A172 (cell line): ENCODE measurements around the gene SLF2. TPM values are rescaled to one million over a fixed set of nuclear protein-coding genes. Genes with fewer than 3 reads are reported as not detected.
"Not testable (repeated sequence)": the region's sequence is repeated elsewhere in the genome, so short reads cannot be mapped to it uniquely, and the experiment has no call there.

Experiments
- DNase-seq: peaks from one replicate; pipeline ENCODE4 v3.0.0-alpha.2; 2015; ENCODE audit warnings: low spot score
- total RNA-seq: library from RNA; depleted of rRNA; stranded (reverse); fragments of >200 nt; shearing (Covaris generic); gene quantifications from 2 replicates; pipeline ENCODE4 v1.2.3, GENCODE V29; 2014

SLF2 gene
- total RNA-seq, 1 experiment from 2014 or later: 50.0 TPM

DNA sequence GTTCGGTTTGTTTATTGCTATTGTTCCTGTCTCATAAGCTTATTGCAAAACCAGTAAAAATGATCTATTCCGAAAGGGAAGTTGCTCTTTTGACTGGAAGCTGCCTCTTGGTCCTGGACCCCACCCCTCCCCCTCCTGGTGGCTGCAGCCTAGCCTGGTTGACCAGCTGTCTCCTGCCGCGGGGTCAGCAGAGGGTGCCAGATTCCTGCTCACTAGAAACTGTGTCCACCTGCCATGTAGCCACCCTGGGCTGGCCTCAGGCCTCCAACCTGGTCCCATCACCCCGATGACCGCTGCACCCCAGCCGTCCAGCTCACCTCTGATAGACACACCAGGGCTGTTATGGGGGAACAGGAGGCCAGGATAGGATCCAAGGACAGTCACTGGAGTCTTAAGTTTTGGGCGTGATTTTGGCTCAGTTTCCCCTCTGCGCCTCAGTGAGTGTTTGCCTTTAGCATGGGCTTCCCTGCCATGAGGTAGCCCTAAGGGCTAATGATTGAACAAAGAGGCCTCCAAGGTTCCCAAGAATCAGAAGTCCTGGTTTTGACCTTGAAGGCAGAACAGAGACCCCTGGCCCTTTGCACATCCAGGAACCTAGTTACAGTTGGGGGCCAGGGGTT lies 32.9 kb upstream of the SLF2 start:
- DNase-seq: no peak

- DNase-seq: no peak
Measured at GRCh38 chr10:100881556-100882213, 31.1 kb upstream of the SLF2 start.

- no peak for DNase-seq
Measured at GRCh38 chr10:100882252-100882651, 30.5 kb upstream of the SLF2 start.

GRCh38 chr10:100882671-100883311 lies 30.0 kb upstream of the SLF2 start:
- DNase-seq: no peak

DNA sequence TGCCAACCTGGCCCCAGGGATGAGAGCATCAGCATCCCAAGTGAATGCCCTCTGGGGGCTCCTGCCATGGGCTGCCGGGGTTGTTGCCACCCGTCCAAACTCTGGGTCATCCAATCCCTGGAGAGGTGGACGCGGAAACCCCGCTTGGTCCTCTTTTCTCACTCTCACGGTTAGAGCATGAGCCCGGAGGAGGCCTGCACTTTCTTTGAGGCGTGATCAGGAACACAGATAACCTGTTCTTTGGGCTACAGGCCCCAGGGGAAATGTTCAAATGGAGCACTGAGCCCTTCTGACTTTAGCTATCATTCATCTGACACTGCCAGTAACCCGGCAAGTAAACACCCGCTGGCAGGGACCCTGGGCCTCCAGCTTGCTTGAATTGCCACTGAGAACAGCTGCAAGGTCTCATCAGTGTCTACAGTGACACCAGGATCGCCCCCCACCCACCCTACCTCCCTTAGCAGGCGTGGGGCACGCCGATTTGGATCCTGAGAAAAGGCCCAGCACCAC lies 29.4 kb upstream of the SLF2 start:
- no peak for DNase-seq

- not testable (repeated sequence) for DNase-seq
Measured at GRCh38 chr10:100885611-100886010, 27.2 kb upstream of the SLF2 start.

GRCh38 chr10:100886091-100886490 lies 26.7 kb upstream of the SLF2 start:
- DNase-seq: no peak

- DNase-seq: no peak
Measured at GRCh38 chr10:100886521-100886920, 26.2 kb upstream of the SLF2 start.

DNA sequence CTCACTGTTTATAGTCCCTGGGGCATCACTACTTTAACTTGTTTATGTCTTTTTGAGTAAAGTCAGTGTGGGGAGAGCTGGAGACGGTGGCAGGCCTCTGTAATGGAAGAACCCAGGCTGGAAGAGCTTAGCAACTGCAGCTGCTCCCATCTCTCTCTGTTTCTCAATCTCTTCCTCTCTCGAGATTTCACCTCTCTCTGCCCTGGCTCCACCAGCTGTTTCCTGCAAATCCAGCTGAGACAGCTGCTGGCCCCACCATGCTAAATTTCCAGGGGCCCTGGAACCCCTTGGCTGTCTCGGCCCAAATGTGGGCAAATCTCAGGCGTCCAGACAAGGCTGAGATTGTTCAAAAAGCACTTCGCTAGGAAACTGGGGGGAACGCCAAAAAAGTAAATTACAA lies 25.8 kb upstream of the SLF2 start:
- DNase-seq: no peak

DNA sequence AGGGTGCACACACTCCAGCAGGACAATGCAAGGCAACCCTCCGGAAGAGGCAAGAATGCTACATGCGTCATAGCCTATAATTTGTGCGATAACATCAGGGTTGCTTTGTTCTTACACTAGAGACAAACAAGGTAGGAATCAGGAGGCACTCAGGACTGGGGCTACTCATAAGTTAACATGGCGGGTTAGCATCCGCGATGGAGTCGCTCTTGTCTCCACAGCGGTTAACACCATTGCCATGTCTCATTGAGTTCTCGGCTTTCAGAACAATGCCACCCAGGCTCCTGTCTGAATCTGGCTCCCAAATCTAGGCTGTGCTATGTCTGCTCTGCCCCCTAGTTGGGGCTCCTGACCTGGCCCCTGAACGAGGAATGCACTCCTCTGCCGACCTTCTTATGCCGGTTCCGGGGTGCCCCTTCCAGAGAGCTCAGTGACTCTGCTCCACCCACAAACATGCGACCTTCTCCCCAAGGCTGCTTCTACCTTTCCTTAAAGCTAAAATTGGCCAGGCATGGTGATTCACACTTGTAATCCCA lies 24.9 kb upstream of the SLF2 start:
- DNase-seq: no peak

DNA sequence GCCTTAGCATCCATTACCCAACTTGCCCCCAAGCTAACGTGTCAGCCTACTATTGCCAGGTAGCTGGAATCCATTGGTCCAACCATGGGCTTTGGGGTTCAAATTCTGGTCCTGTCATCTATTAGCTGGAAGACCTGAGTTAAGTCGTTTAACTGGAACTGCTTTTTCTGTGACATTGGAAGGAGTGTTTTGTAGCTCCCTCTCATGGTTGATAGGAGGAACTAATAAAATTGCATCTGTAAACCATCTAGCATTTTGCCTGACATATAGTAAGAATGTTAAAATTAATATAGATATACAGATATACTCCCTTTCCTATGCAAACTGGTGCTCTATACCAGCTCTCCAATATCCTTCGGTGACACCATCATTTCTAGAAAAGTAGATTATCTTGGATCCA lies 23.8 kb upstream of the SLF2 start:
- no peak for DNase-seq

DNA sequence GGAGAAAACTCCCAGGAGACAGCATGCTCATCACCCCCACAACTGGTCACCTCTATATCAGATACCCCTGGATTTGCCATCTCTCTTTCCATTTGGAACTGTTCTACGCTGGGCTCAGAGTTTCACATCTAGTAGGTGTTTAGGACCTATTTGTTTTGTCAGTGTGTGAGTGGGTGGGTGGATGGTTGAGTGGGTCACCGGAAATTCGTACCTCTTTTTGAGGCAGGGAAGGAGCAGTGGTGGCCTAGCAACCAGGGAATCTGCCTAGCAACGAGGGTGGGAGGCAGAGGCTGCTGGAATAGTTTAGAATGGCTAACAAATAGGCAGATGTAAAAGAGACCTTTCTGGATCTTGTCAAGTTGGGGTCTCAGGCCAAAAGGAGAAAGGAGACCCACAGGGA lies 23.2 kb upstream of the SLF2 start:
- no peak for DNase-seq

- no peak for DNase-seq
Measured at GRCh38 chr10:100890141-100890672, 22.6 kb upstream of the SLF2 start.

- DNase-seq: peak; percentile 98
Measured at GRCh38 chr10:100890673-100891317, 22.0 kb upstream of the SLF2 start.

DNA sequence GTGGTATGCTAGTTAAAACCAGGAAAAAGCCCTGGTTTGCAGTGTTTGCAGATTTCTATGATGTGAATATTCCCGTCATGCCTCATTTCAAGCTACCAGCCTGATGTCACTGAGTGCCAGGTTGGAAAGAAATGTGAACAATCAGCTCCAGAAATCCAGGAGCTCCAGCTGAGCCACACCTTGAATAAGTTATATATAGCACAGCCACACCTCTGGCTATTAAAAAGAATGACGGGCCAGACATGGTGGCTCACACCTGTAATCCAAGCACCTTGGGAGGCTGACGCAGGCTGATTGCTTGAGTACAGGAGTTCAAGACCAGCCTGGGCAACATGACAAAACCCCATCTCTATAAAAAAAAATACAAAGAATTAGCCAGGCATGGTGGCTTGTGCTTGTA lies 18.7 kb upstream of the SLF2 start:
- no peak for DNase-seq

DNA sequence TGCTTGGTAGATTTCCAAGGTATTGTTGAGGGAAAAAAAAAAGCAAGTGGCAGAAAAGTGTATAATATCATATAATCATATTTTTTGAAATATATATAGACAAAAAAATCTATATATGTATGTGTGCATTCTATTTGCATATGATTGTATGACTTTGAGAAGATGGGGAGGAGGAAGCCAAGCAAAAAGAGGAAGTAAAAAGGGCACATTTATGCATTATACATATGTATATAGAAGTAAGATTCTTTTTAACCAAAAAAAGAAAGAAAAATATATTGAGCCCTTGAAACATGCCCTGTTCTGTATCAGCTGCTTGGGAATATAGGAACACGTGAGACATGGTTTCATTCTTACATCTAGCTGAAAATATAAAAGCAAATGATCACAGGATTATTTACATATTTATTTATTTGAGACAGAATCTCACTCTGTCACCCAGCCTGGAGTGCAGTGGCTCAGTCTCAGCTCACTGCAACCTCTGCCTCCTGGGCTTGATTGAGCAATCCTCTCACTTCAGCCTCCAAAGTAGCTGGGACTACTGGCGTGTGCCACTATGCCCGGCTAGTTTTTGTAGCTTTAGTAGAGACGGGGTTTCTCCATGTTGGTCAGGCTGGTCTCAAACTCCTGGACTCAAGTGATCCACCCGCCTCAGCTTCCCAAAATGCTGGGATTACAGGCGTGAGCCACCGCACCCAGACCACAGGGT lies 18.0 kb upstream of the SLF2 start:
- no peak for DNase-seq

- DNase-seq: no peak
Measured at GRCh38 chr10:100895346-100895745, 17.4 kb upstream of the SLF2 start.

DNA sequence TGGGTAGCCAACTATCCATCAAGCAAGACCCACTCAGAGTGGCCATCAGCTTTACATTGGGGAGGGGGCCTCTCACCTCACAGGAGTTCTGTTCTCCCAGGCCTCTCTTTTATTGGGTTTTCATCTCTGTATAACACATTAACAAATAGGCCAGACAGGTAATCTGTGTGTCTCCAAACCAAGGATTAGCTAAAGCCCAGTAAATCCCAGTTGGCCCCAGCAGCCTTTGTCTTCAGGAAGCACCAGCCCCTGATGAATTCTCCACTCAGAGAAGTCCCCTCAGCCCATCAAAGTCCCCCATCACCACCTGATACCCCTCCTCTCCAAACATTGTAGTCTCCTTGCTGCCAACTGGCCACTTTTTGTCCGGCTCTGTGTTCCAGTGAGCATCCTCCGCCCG lies 16.9 kb upstream of the SLF2 start:
- no peak for DNase-seq

- DNase-seq: no peak
Measured at GRCh38 chr10:100896876-100897461, 15.8 kb upstream of the SLF2 start.

GRCh38 chr10:100897976-100898375 lies 14.8 kb upstream of the SLF2 start:
- no peak for DNase-seq

DNA sequence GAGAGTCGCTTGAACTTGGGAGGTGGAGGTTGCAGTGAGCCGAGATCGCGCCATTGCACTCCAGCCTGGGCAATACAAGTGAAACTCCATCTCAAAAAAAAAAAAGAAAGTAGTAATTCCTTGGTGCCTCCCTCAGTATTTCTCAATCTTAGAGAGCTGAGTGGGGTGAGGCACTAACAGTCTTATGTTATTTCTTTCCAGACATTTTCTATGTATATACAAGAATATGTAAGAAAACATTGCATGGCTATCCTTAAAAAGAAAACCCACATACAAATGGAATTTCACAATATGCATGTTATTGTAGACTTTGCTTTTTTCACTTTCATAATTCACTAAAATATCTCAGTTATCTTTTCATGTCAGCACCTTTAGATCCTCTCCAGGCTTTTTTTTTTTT lies 13.6 kb upstream of the SLF2 start:
- DNase-seq: no peak
